NCI-H748 (cell line): ENCODE data around the gene DUSP22.
"Not testable (repeated sequence)": the region's sequence is repeated elsewhere in the genome, so short reads cannot be mapped to it uniquely, and the experiment has no call there.

ENCODE experiments used
- DNase-seq: peaks from one replicate; lab custom pipeline; 2025; ENCODE audit not compliant: unreplicated experiment; lab: John Stamatoyannopoulos, UW

The DUSP22 gene

GRCh38 chr6:322940-323729, 30.8 kb downstream of the DUSP22 start:
- no peak for DNase-seq

- DNase-seq, result no peak
Measured at GRCh38 chr6:323730-324088, 31.4 kb downstream of the DUSP22 start.

- DNase-seq, result no peak
Measured at GRCh38 chr6:324116-324728, 31.9 kb downstream of the DUSP22 start.

- no peak for DNase-seq
Measured at GRCh38 chr6:324729-325125, 32.4 kb downstream of the DUSP22 start.

GRCh38 chr6:325161-325860, 33.0 kb downstream of the DUSP22 start:
- DNase-seq, result not testable (repeated sequence)

- DNase-seq, result not testable (repeated sequence)
Measured at GRCh38 chr6:326066-326465, 33.8 kb downstream of the DUSP22 start.

- no peak for DNase-seq
Measured at GRCh38 chr6:326896-327537, 34.7 kb downstream of the DUSP22 start.

GRCh38 chr6:327538-328116, 35.3 kb downstream of the DUSP22 start:
- DNase-seq, result no peak

- no peak for DNase-seq
Measured at GRCh38 chr6:328136-328670, 35.9 kb downstream of the DUSP22 start.

- DNase-seq, result no peak
Measured at GRCh38 chr6:328924-329323, 36.6 kb downstream of the DUSP22 start.

GRCh38 chr6:329888-330691, 37.8 kb downstream of the DUSP22 start:
- DNase-seq, result no peak

GRCh38 chr6:330948-331347, 38.7 kb downstream of the DUSP22 start:
- no peak for DNase-seq

GRCh38 chr6:331622-332521, 39.6 kb downstream of the DUSP22 start:
- no peak for DNase-seq

GRCh38 chr6:332671-333070, 40.4 kb downstream of the DUSP22 start:
- no peak for DNase-seq

- no peak for DNase-seq
Measured at GRCh38 chr6:333379-334002, 41.2 kb downstream of the DUSP22 start.

- no peak for DNase-seq
Measured at GRCh38 chr6:334536-335510, 42.5 kb downstream of the DUSP22 start.

GRCh38 chr6:335572-335971, 43.3 kb downstream of the DUSP22 start:
- no peak for DNase-seq
